PFSK-1 (cell line): ENCODE data around the gene AIF1.

Source experiments
- FOXP2 ChIP-seq: optimal IDR thresholded peaks from 2 replicates; pipeline ENCODE3; 2011; ENCODE audit warnings: borderline replicate concordance, control low read depth, inconsistent platforms; ENCODE audit not compliant: insufficient read depth; ENCODE audit errors: extremely low read length, extremely low read depth
- POLR2AphosphoS5 ChIP-seq: IDR thresholded peaks from 2 replicates; pipeline ENCODE4 v1.6.1; 2012; ENCODE audit warnings: low read depth, mild to moderate bottlenecking, control low read depth, low read length, moderate library complexity
- SIN3A ChIP-seq: IDR thresholded peaks from 2 replicates; pipeline ENCODE4 v1.6.1; 2012; ENCODE audit warnings: mild to moderate bottlenecking, low read length, moderate library complexity, borderline replicate concordance; ENCODE audit not compliant: insufficient read depth
- TAF1 ChIP-seq: IDR thresholded peaks from 2 replicates; pipeline ENCODE4 v1.6.1; 2012; ENCODE audit warnings: low read length, control low read depth, borderline replicate concordance; ENCODE audit not compliant: insufficient read depth
- TF ChIP-seq, protein P1 (sequence below), 2 experiments: IDR thresholded peaks; 2 replicates each; pipeline versions ENCODE4 v1.6.1 to v1.8.0; 2011 to 2012; ENCODE audit warnings: low read depth in 2 of 2, low read length in 2 of 2, control low read depth in 1 of 2, inconsistent platforms in 1 of 2, mild to moderate bottlenecking in 1 of 2, moderate library complexity in 1 of 2; ENCODE audit not compliant: insufficient read depth in 1 of 2

AIF1 gene

DNA sequence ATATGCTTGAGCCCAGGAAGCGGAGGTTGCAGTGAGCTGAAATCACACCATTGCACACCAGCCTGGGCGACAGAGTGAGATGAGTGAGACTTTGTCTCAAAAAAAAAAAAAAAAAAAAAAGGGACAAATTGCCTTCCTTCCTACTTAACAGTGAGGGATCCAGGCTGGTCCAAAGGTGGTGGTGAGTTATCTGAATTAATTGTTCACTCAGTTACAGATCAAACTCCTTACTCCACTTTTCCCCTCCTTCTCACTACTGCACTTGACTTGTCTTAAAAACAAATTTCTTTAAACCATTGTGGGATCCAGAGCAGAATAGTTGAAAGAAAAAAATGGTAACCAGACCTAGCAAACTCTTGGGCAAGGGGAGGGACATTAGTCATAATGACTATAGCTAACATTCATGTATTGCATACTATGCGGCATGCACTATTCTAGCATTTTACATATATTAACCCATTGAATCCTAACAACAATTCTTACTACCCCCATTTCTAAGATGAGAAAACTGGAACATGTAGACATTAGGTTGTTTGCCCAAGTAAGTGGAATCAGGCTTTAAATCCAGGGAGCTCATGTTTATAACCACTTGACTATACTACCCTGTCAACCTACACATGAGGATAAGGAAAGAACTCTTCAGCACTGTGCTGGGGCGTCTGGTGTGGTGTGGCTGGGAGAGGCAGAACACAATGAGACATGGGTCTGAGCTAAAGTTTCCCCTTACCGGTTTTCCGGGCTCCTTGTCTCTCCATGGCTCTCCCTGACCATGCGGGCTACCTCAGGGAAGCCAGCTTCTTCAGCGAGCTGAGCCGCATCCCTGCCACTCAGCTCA, 48.3 kb downstream of the AIF1 start:
- no peak for TF ChIP-seq POLR2AphosphoS5
- TF ChIP-seq, protein P1, sequence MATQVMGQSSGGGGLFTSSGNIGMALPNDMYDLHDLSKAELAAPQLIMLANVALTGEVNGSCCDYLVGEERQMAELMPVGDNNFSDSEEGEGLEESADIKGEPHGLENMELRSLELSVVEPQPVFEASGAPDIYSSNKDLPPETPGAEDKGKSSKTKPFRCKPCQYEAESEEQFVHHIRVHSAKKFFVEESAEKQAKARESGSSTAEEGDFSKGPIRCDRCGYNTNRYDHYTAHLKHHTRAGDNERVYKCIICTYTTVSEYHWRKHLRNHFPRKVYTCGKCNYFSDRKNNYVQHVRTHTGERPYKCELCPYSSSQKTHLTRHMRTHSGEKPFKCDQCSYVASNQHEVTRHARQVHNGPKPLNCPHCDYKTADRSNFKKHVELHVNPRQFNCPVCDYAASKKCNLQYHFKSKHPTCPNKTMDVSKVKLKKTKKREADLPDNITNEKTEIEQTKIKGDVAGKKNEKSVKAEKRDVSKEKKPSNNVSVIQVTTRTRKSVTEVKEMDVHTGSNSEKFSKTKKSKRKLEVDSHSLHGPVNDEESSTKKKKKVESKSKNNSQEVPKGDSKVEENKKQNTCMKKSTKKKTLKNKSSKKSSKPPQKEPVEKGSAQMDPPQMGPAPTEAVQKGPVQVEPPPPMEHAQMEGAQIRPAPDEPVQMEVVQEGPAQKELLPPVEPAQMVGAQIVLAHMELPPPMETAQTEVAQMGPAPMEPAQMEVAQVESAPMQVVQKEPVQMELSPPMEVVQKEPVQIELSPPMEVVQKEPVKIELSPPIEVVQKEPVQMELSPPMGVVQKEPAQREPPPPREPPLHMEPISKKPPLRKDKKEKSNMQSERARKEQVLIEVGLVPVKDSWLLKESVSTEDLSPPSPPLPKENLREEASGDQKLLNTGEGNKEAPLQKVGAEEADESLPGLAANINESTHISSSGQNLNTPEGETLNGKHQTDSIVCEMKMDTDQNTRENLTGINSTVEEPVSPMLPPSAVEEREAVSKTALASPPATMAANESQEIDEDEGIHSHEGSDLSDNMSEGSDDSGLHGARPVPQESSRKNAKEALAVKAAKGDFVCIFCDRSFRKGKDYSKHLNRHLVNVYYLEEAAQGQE (IDR thresholded peaks at IDR 0.05; ENCODE audit: insufficient read depth in 1 of 2, low read depth in 2 of 2, low read length in 2 of 2) = no peak
- TF ChIP-seq SIN3A = no peak
- no peak for TF ChIP-seq TAF1
- TF ChIP-seq FOXP2 = no peak

GRCh38 chr6:31663961-31664789, 49.1 kb downstream of the AIF1 start:
- TF ChIP-seq POLR2AphosphoS5 (no peak), SIN3A (no peak), FOXP2 (no peak), TAF1 (no peak)
- TF ChIP-seq, protein P1 (IDR thresholded peaks at IDR 0.05; ENCODE audit: insufficient read depth in 1 of 2, low read depth in 2 of 2, low read length in 2 of 2) = no peak

- TF ChIP-seq SIN3A (0 out of 2 replicates have a peak, but pooled peaks have one; percentile 66), POLR2AphosphoS5 (peak; percentile 56), TAF1 (no peak), FOXP2 (peak; percentile 95)
- TF ChIP-seq, protein P1 (IDR thresholded peaks at IDR 0.05; ENCODE audit: insufficient read depth in 1 of 2, low read depth in 2 of 2, low read length in 2 of 2) = no peak
Observed at GRCh38 chr6:31664790-31665500, 49.9 kb downstream of the AIF1 start, which contains the start of gene GPANK1. GPANK1 (minus strand) TSS chr6:31664997; CDS start chr6:31664478, 519 bp downstream.

DNA sequence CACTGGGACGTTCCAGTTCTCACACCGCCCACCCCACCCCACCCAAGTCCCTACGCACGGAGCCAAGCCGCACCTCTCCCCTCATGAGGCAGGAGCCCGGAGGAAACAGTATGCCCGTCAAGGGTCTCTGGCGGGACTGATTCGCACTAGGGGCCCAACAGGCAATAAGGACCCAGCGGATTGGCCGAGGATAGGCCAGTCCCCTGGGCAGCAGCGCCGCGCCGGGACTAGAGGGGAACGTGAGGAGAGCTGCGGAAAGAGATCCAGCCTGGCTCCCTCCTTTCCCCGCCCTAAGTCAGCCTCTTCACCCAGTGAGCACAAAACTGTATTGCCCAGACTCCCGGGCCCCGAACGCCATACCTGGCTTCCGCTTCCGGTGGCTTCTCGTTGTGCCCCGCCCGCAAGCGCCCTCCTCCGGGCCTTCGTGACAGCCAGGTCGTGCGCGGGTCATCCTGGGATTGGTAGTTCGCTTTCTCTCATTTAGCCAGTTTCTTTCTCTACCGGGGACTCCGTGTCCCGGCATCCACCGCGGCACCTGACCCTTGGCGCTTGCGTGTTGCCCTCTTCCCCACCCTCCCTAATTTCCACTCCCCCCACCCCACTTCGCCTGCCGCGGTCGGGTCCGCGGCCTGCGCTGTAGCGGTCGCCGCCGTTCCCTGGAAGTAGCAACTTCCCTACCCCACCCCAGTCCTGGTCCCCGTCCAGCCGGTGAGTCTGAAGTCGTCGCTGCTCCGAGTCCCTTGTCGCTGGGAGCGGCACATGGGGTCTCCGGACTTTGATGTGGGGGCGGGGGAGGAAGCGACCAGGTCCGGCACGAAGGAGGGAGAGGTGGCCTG, 50.7 kb downstream of the AIF1 start, which contains the start of gene CSNK2B:
Gene CSNK2B (plus strand): TSS at position 580 of the 836 bp plus-strand sequence. CDS start 752 bp downstream, outside the sequence.
- TF ChIP-seq, protein P1 (IDR thresholded peaks at IDR 0.05; ENCODE audit: insufficient read depth in 1 of 2, low read depth in 2 of 2, low read length in 2 of 2) = 0 out of 4 replicates have a peak, but pooled peaks of 1 of the 2 experiments have one; percentile 21
- TF ChIP-seq SIN3A (peak; percentile 86; the same call in 1 of the 2 replicates), POLR2AphosphoS5 (peak; percentile 83), FOXP2 (peak; percentile 9), TAF1 (peak; percentile 79)
